Measurements from ENCODE around the gene CHAMP1. TPM values are rescaled to one million over a fixed set of nuclear protein-coding genes. Genes with fewer than 3 reads are reported as not detected.

Gene CHAMP1
- total RNA-seq, 2 donors from 2014 or later = 34.6 to 36.1 TPM

DNA sequence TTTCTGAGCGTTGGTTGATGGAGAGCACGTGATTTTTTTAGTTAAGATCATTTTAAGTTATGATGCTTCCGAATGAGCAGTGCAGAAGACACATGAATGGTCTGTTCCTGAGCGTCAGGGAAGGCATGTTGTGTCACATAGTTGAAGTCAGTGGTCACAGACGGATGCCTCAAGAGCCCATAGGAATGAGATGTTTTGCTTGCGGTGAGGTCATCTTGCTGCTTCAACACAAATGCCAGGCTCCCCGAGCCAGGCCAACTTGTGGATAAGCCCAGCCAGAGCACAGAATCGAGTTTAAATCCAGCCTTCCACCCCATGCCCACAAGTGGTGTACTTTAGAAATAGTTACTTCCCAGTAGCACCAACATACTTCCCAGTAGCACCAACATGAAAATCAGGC, 27.5 kb upstream of the CHAMP1 start:
- no peaks in the 10 kb centered on the region for H3K4me1 ChIP-seq (ENCODE audit: control insufficient read depth, insufficient read depth, low read length)

DNA sequence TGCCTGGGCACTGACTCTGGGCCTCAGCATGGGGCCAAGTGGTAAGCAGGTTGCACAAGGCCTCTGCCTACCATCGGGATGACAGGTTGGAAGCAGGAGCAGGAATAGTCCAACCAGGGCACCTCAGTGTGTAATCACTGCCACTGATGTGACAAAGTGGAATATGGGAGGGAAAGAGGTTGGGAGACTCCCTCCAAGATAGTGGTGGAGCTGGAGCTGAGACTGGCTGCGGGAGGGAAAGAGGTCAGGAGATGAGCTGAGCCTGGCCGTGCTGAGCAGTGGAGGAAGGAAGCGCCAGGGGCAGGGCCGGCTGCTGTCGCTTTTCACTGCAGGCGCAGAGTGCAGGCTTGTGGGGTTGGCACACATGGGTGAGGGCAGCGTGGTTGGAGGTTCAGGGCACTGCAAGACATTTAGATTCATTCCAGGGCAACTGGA, 26.1 kb upstream of the CHAMP1 start:
- H3K36me3 Mint-ChIP-seq (ENCODE audit: low read depth) = peaks cover 87% of the 10 kb centered on the region

More for the DNA sequence above, 27.5 kb upstream of the CHAMP1 start:
- Histone ChIP-seq H3K27ac (ENCODE audit: low read depth, low read length) (no peak overlapping the region), H3K27me3 (ENCODE audit: control insufficient read depth, insufficient read depth, low read length, poor library complexity, severe bottlenecking) (no peaks in the 10 kb centered on the region), H3K9me3 (ENCODE audit: control insufficient read depth, low read length) (no peaks in the 10 kb centered on the region), H3K4me3 (ENCODE audit: low read length) (no peak overlapping the region), H3K9ac (ENCODE audit: extremely low read depth, low read length, poor library complexity, severe bottlenecking) (no peak overlapping the region), H3K36me3 (ENCODE audit: control insufficient read depth, insufficient read depth, low read length) (peaks cover 71% of the 10 kb centered on the region)
- no peak overlapping the region for H3K27ac Mint-ChIP-seq
- TF ChIP-seq, protein P1, sequence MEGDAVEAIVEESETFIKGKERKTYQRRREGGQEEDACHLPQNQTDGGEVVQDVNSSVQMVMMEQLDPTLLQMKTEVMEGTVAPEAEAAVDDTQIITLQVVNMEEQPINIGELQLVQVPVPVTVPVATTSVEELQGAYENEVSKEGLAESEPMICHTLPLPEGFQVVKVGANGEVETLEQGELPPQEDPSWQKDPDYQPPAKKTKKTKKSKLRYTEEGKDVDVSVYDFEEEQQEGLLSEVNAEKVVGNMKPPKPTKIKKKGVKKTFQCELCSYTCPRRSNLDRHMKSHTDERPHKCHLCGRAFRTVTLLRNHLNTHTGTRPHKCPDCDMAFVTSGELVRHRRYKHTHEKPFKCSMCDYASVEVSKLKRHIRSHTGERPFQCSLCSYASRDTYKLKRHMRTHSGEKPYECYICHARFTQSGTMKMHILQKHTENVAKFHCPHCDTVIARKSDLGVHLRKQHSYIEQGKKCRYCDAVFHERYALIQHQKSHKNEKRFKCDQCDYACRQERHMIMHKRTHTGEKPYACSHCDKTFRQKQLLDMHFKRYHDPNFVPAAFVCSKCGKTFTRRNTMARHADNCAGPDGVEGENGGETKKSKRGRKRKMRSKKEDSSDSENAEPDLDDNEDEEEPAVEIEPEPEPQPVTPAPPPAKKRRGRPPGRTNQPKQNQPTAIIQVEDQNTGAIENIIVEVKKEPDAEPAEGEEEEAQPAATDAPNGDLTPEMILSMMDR (conservative IDR thresholded peaks at IDR 0.05) = no peak
- no peak overlapping the region for H3K4me3 Mint-ChIP-seq
- no peak for DNase-seq
- H3K9me3 Mint-ChIP-seq = no peaks in the 10 kb centered on the region
- WGBS, 2 experiments (ENCODE audit: insufficient coverage in 1 of 2, insufficient read length in 1 of 2) = 93 to 95% methylated on average over 7 to 8 of the region's 8 CpGs
- no peaks in the 10 kb centered on the region for H3K27me3 Mint-ChIP-seq (ENCODE audit: insufficient read depth)
- H3K4me1 Mint-ChIP-seq = peaks cover 7% of the 10 kb centered on the region
- H3K36me3 Mint-ChIP-seq (ENCODE audit: low read depth) = peaks cover 79% of the 10 kb centered on the region

DNA sequence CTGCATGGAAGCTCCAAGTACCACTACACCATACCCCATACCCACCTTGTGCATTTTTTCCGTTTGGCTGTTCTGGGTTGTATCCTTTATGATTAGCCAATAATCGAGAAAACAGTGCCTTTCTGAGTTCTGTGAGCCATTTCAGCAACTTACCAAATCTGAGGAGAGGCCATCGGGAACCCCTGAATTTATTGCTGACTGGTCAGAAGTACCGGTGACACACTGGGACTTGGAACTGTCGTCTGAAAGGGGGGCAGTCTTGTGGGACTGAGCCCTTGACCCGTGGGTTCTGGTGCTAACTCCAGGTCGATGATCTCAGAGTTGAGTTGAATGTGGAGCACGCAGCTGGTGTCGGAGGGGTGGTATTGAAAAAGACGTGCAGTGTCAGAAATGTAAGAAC, 17.9 kb upstream of the CHAMP1 start:
- peaks cover 70% of the 10 kb centered on the region for H3K36me3 Mint-ChIP-seq (ENCODE audit: low read depth)

More for the DNA sequence above, 26.1 kb upstream of the CHAMP1 start:
- Mint-ChIP-seq H3K4me1 (peaks cover 4% of the 10 kb centered on the region), H3K27ac (peak overlapping the region; percentile 10), H3K27me3 (ENCODE audit: insufficient read depth) (no peaks in the 10 kb centered on the region), H3K4me3 (no peak overlapping the region), H3K9me3 (no peaks in the 10 kb centered on the region)
- Histone ChIP-seq H3K9ac (ENCODE audit: extremely low read depth, low read length, poor library complexity, severe bottlenecking) (no peak overlapping the region), H3K4me3 (ENCODE audit: low read length) (no peak overlapping the region), H3K27ac (ENCODE audit: low read depth, low read length) (no peak overlapping the region), H3K36me3 (ENCODE audit: control insufficient read depth, insufficient read depth, low read length) (peaks cover 82% of the 10 kb centered on the region), H3K27me3 (ENCODE audit: control insufficient read depth, insufficient read depth, low read length, poor library complexity, severe bottlenecking) (no peaks in the 10 kb centered on the region), H3K9me3 (ENCODE audit: control insufficient read depth, low read length) (no peaks in the 10 kb centered on the region), H3K4me1 (ENCODE audit: control insufficient read depth, insufficient read depth, low read length) (no peaks in the 10 kb centered on the region)
- 96 to 100% methylated on average over 3 to 8 of the region's 8 CpGs for WGBS, 2 experiments (ENCODE audit: insufficient coverage in 1 of 2, insufficient read length in 1 of 2)
- no peak for DNase-seq
- TF ChIP-seq, protein P1 (conservative IDR thresholded peaks at IDR 0.05) = no peak

More for the DNA sequence above, 17.9 kb upstream of the CHAMP1 start:
- DNase-seq = no peak
- no peaks in the 10 kb centered on the region for H3K27me3 Mint-ChIP-seq (ENCODE audit: insufficient read depth)
- TF ChIP-seq, protein P1 (conservative IDR thresholded peaks at IDR 0.05) = no peak
- WGBS, 2 experiments (ENCODE audit: insufficient coverage in 1 of 2, insufficient read length in 1 of 2) = 94 to 95% methylated on average over 10 of the region's 10 CpGs
- H3K9me3 Mint-ChIP-seq = no peaks in the 10 kb centered on the region
- H3K4me1 ChIP-seq (ENCODE audit: control insufficient read depth, insufficient read depth, low read length) = no peaks in the 10 kb centered on the region
- H3K27ac ChIP-seq (ENCODE audit: low read depth, low read length) = no peak overlapping the region
- H3K4me3 Mint-ChIP-seq = no peak overlapping the region
- H3K9ac ChIP-seq (ENCODE audit: extremely low read depth, low read length, poor library complexity, severe bottlenecking) = no peak overlapping the region
- H3K36me3 ChIP-seq (ENCODE audit: control insufficient read depth, insufficient read depth, low read length) = peaks cover 63% of the 10 kb centered on the region
- no peaks in the 10 kb centered on the region for H3K27me3 ChIP-seq (ENCODE audit: control insufficient read depth, insufficient read depth, low read length, poor library complexity, severe bottlenecking)
- no peak overlapping the region for H3K4me3 ChIP-seq (ENCODE audit: low read length)
- H3K27ac Mint-ChIP-seq = no peak overlapping the region
- no peaks in the 10 kb centered on the region for H3K4me1 Mint-ChIP-seq
- no peaks in the 10 kb centered on the region for H3K9me3 ChIP-seq (ENCODE audit: control insufficient read depth, low read length)
